ENCODE data around the gene PPP4R1.

- TF ChIP-seq REST (IDR thresholded peaks at IDR 0.05; ENCODE audit: insufficient read depth in 1 of 2, low read depth in 2 of 2, low read length in 2 of 2): no peak
- TF ChIP-seq TAF1 (IDR thresholded peaks at IDR 0.05; ENCODE audit: borderline replicate concordance, insufficient read depth, low read length): no peak
- TF ChIP-seq FOXP2 (optimal IDR thresholded peaks at IDR 0.05; ENCODE audit: borderline replicate concordance, extremely low read depth, extremely low read length, insufficient read depth): no peak
- no peak for TF ChIP-seq POLR2AphosphoS5 (IDR thresholded peaks at IDR 0.05; ENCODE audit: low read depth, low read length)
- no peak for TF ChIP-seq SIN3A (IDR thresholded peaks at IDR 0.05; ENCODE audit: borderline replicate concordance, insufficient read depth, low read length)
Observed at GRCh38 chr18:9596843-9597526, 17.4 kb downstream of the PPP4R1 start.

All from PFSK-1 (cell line).